GM12892 (cell line): Measurements from ENCODE around the gene CIPC.

ENCODE experiments used
- POLR2A ChIP-seq: IDR thresholded peaks from 2 replicates; pipeline ENCODE4 v1.6.1; 2011; ENCODE audit warnings: low read depth, low read length, control low read depth
- POLR2AphosphoS5 ChIP-seq: IDR thresholded peaks from 2 replicates; pipeline ENCODE4 v1.6.1; 2011; ENCODE audit warnings: low read depth, low read length, control low read depth
- TAF1 ChIP-seq: IDR thresholded peaks from 2 replicates; pipeline ENCODE4 v1.6.1; 2011; ENCODE audit warnings: low read depth, mild to moderate bottlenecking, control low read depth, low read length, borderline replicate concordance

- TF ChIP-seq POLR2A, result no peak
- TF ChIP-seq POLR2AphosphoS5, result no peak
- TF ChIP-seq TAF1, result no peak
Measured at GRCh38 chr14:77151245-77151644, 53.2 kb downstream of the CIPC start.
